Gastrocnemius medialis (tissue), 4 donors: ENCODE measurements around the gene SNTG2. TPM values are rescaled to one million over a fixed set of nuclear protein-coding genes. Genes with fewer than 3 reads are reported as not detected.

Source experiments
- ATAC-seq, 2 donors: fragments of 150-250 bp; one replicate each; pipeline ENCODE4 v1.9.1; 2016
- DNase-seq, 2 donors: peaks; one replicate each; pipeline ENCODE4 v3.0.0-alpha.2; 2019
- H3K27ac ChIP-seq, 4 donors: fragments of 200-600 bp; sonication (generic); 1 replicate in 1 of 4; 2 replicates in 3 of 4; pipeline ENCODE4 v1.5.1; 2016 to 2018; ENCODE audit warnings: mild to moderate bottlenecking in 2 of 4, moderate library complexity in 1 of 4
- H3K27me3 ChIP-seq, 3 donors: fragments of 200-600 bp; sonication (generic) in 2 of 3; 1 replicate in 1 of 3; 2 replicates in 2 of 3; pipeline versions ENCODE4 v1.5.1 to v1.6.0; 2016 to 2019; ENCODE audit warnings: mild to moderate bottlenecking in 1 of 3, moderate library complexity in 1 of 3
- H3K36me3 ChIP-seq, 2 donors: fragments of 200-600 bp; sonication (generic) in 1 of 2; one replicate each; pipeline ENCODE4 v1.5.1; 2017 to 2018
- H3K4me1 ChIP-seq, 2 donors: fragments of 200-600 bp; sonication (generic) in 1 of 2; one replicate each; pipeline ENCODE4 v1.5.1; 2016 to 2017; ENCODE audit warnings: mild to moderate bottlenecking in 2 of 2
- H3K4me3 ChIP-seq, 4 donors: fragments of 200-600 bp; sonication (generic) in 3 of 4; 1 replicate in 1 of 4; 2 replicates in 3 of 4; pipeline ENCODE4 v1.5.1; 2016 to 2019; ENCODE audit warnings: mild to moderate bottlenecking in 2 of 4
- H3K9me3 ChIP-seq, 3 donors: fragments of 200-600 bp; sonication (generic) in 2 of 3; 1 replicate in 1 of 3; 2 replicates in 2 of 3; pipeline ENCODE4 v1.5.1; 2016 to 2019
- CTCF ChIP-seq, 5 experiments: fragments of 450-650 bp in 3 of 5; fragments of 200-600 bp in 2 of 5; sonication (generic) in 2 of 5; IDR thresholded peaks in 4 of 5; conservative IDR thresholded peaks in 1 of 5; 1 replicate in 4 of 5; 2 replicates in 1 of 5; pipeline ENCODE4 v1.5.1; 2016 to 2019; ENCODE audit warnings: antibody characterized with exemption in 5 of 5, mild to moderate bottlenecking in 3 of 5, moderate library complexity in 3 of 5
- POLR2A ChIP-seq, 2 donors: fragments of 450-650 bp; IDR thresholded peaks; one replicate each; pipeline ENCODE4 v1.6.1; 2017; ENCODE audit warnings: antibody characterized with exemption in 2 of 2, mild to moderate bottlenecking in 2 of 2, moderate library complexity in 2 of 2
- in situ Hi-C, 4 donors: fragments of 200-750 bp; cut with MboI; loops; one replicate each; pipeline versions ENCODE4 v1.15.0 to v1.8.0; 2017; ENCODE audit warnings: low sequenced_read_pairs in 4 of 4
- intact Hi-C: fragments of 100-400 bp; cut with DNase I; formaldehyde crosslinking; loops from one replicate; pipeline ENCODE4 v1.15.1; 2023; ENCODE audit warnings: low total_unique reads
- total RNA-seq, 4 donors: library from RNA; depleted of rRNA; stranded (reverse); fragments of >200 nt; gene quantifications; one replicate each; pipeline versions ENCODE4 v1.1.0 to v1.2.3, GENCODE V29; 2016

SNTG2 gene
- total RNA-seq: 1 to 10 TPM in 1 of 4 donors, under 1 TPM in 2, not detected in 1; 0.55 to 1.0 (median 0.92) TPM

- Histone ChIP-seq H3K27me3 (peaks cover 20 to 50% (median 34%) of the 10 kb centered on the region in 3 donors), H3K4me3 (peak within 1 kb of the TSS; percentile 51 to 57 (median 54)), H3K36me3 (no peaks in the 10 kb centered on the region), H3K27ac (peak within 1 kb of the TSS in 2 of 4 donors; percentile 34 to 35), H3K4me1 (peaks cover 6 to 8% of the 10 kb centered on the region in 2 donors), H3K9me3 (no peaks in the 10 kb centered on the region)
- no peak for DNase-seq
- in situ Hi-C loops: no loop called here
- TF ChIP-seq CTCF (IDR thresholded peaks at IDR 0.05 in 4 of 5, conservative IDR thresholded peaks at IDR 0.05 in 1 of 5) (no peak), POLR2A (IDR thresholded peaks at IDR 0.05) (peak; percentile 40 to 63)
- ATAC-seq: no peak
- intact Hi-C loops: loop anchor here (10.0 kb wide), 1 partner anchor 594 kb away; no protein-coding TSS in a partner anchor
Observed at GRCh38 chr2:950080-950966, at the start of gene SNTG2. Gene SNTG2 (plus strand): TSS chr2:950849. CDS start chr2:950997, 148 bp downstream.

DNA sequence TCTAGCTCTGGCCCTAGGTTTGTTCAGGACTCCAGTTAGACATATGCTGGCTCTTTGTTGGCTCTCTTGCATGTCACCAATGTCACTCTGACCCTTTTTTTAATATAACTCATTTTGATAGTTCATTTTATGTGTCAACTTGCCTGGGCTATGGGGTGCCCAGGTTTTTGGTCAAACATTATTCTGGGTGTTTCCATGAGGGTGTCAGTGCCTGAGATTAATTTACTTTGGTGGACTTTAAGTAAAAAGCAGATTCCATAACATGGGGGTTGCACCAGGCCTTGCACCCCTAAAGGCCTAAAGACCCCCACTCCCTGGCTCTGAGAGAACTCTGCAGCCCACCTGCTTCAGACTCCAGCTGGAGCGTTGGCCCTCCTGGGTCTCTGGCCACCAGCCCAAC lies 48.1 kb upstream of the SNTG2 start:
- Histone ChIP-seq H3K9me3 (no peaks in the 10 kb centered on the region), H3K27me3 (no peaks in the 10 kb centered on the region), H3K4me1 (no peaks in the 10 kb centered on the region), H3K36me3 (no peaks in the 10 kb centered on the region), H3K27ac (no peak overlapping the region), H3K4me3 (no peak overlapping the region)
- no peak for DNase-seq
- TF ChIP-seq CTCF (IDR thresholded peaks at IDR 0.05 in 4 of 5, conservative IDR thresholded peaks at IDR 0.05 in 1 of 5) (no peak), POLR2A (IDR thresholded peaks at IDR 0.05) (no peak)
- intact Hi-C loops: no loop called here
- in situ Hi-C loops: no loop called here
- no peak for ATAC-seq

GRCh38 chr2:903223-903900 lies 47.3 kb upstream of the SNTG2 start:
- Histone ChIP-seq H3K27ac (no peak overlapping the region), H3K27me3 (no peaks in the 10 kb centered on the region), H3K36me3 (no peaks in the 10 kb centered on the region), H3K4me3 (no peak overlapping the region), H3K4me1 (no peaks in the 10 kb centered on the region), H3K9me3 (no peaks in the 10 kb centered on the region)
- intact Hi-C loops: no loop called here
- in situ Hi-C loops: no loop called here
- no peak for TF ChIP-seq POLR2A (IDR thresholded peaks at IDR 0.05)
- TF ChIP-seq CTCF (IDR thresholded peaks at IDR 0.05 in 4 of 5, conservative IDR thresholded peaks at IDR 0.05 in 1 of 5): no peak
- DNase-seq (no peak), ATAC-seq (no peak)

DNA sequence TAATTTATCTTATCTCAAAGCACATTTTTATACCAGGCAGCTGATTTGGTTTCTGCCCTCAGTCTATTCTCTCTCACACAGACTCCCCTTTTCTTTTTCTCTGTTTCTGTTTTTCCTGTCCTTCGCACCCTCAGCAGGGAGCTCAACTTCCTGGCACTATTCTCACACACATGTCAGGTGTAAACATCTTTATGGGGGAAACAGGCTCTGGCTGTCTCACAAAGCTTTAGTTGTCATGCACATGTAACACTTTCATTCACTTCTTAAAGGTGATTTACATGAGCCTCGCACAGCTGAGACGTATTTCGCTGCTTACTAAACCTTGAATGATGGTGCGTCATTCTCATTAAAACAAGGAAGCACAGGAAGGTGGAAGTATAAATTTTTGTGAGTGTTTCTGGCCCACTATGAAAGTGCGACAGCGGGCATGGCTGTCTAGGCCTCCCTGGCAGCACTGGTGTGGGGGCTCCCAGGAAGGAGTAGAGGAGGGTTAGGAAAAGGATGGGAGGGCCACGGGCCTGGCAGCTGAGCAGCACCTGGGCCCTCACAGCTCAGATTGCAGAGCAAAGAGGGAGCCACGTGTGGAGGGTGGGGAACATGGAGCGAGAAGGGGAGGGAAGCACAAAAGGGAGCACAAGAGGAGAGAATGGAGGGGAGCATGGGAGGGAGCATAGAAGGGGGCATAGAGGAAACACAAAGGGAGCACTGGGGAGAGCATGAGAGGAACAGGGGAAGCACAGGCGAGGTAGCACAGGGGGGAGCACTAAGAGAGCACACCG lies 46.2 kb upstream of the SNTG2 start:
- in situ Hi-C loops: no loop called here
- H3K36me3 ChIP-seq: no peaks in the 10 kb centered on the region
- no peak for DNase-seq
- no peaks in the 10 kb centered on the region for H3K27me3 ChIP-seq
- ATAC-seq: no peak
- no peak overlapping the region for H3K27ac ChIP-seq
- H3K4me3 ChIP-seq: no peak overlapping the region
- no peaks in the 10 kb centered on the region for H3K9me3 ChIP-seq
- intact Hi-C loops: no loop called here
- TF ChIP-seq POLR2A (IDR thresholded peaks at IDR 0.05) (no peak), CTCF (IDR thresholded peaks at IDR 0.05 in 4 of 5, conservative IDR thresholded peaks at IDR 0.05 in 1 of 5) (no peak)
- H3K4me1 ChIP-seq: no peaks in the 10 kb centered on the region
